NCI-H1048 (cell line): ENCODE data around the gene TOMM20.

Source experiments
- DNase-seq: peaks from one replicate; lab custom pipeline; 2025; lab: John Stamatoyannopoulos, UW

TOMM20 gene

DNA sequence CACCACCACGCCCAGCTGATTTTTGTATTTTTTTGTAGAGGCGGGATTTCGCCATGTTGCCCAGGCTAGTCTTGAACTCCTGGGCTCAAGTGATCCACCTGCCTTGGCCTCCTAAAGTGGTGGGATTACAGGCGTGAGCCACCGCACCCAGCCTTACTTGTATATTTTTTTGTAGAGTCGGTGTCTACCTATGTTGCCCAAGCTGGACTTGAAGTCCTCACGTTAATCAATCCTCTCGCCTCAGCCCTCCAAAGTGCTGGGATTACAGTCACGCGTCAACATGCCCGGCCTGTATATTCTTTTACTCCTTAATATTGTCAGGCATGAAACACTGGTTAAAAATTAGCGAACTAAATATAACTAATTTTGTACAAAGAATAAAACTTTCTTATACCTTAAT, 5.5 kb upstream of the TOMM20 start:
- DNase-seq, result no peak

- DNase-seq, result no peak
Measured at GRCh38 chr1:235133086-235133485, 4.4 kb upstream of the TOMM20 start.

- DNase-seq, result no peak
Measured at GRCh38 chr1:235131961-235132360, 3.3 kb upstream of the TOMM20 start.

DNA sequence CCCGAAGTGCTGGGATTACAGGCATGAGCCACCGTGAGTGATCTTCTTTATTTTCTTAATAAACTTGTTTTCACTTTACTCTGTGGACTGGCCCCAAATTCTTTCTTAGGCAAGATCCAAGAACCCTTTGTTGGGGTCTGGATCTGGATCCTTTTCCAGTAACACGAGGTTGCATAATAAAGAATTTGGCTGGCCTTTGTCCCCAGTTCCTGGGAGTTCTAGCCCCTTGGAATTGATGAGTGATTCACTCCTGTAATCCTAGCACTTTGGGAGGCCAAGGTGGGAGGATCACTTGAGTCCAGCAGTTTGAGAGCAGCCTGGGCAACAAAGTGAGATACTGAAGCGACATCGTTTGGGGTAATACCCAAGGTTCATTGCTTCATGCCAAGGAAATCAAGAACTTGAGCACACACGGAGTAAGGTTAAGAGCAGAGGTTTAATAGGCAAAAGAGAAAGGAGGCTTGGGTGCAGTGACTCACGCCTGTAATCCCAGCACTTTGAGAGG, 2.2 kb upstream of the TOMM20 start:
- DNase-seq, result no peak

DNA sequence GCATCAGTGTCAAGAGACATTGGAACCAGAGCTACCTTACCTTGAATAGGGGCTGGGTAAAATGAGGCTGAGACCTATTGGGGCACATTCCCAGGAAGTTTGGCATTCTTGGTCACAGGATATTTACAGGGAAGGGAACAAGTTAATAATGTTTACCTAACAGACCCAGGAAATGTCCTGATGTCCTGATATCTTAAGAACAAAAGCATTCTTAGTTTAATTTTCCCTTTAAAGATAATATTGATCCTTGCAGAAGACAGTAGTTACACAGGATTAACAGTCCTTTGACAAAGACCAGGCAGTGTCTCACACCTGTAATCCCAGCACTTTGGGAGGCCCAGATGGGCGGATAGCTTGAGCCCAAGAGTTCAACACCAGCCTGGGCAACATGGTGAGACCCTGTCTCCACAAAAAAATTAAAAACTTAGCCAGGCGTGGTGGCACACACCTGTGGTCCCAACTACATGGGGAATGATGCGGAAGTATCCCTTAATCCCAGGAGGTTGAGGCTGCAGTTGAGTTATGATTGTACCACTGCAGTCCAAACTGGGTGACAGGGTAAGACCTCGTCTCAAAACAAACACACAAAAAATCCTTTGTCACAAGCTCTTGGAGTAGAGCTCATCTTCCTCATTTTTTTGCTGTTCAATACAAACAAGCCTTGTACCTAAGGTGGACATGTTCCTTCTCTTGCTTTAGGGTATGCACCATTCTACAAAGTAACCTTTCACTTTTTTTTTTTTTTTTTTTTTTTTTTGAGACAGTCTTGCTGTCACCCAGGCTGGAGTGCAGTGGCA, 1.3 kb upstream of the TOMM20 start:
- DNase-seq, result no peak

DNA sequence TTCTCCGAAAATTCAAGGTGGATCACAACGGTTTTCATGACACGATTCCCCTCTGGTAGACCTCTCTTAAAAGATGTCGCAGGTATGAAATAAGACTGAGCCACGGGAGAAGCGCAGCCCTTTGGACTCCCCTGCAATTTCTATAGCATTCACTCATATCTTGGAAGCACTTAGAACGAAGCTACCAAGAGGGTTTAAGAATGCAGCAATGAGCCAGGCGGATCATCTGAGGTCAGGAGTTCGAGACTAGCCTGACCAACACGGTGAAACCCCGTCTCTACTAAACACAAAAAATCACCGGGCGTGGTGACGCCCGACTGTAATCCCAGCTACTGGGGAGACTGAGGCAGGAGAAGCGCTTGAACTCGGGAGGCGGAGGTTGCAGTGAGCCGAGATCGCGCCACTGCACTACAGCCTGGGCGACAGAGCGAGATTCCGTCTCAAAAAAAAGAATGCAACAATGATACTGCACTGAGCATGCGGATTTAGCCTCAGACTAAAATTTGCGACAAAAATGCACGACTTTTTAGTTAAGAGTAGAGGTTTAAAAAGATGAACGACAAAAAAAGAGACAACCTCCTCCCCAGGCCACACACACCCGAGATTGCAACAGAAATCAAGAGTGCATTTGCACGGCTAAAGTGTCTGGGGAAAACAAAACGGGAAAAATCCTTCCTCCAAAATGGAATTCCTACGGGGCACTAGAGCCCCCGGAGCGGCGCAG, 743 bp downstream of the TOMM20 start:
- DNase-seq, result no peak

DNA sequence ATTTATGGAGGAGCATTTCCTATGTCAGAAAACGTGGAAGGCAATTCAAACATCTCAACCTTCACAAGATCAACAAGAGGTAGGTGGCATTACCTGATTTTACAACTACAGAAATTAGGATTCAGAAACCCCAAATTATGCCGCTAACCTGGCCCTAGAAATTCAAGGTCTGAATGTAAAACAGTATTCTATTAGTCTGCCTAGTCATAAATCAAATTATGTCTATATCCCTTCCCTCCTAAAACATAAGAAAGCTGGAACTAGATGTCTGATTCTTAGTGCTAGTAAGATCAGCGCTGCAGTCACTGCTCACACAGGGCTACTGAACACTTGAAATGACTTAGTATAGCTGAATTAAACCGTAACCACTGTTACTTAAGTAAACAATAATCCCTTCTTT, 1.4 kb downstream of the TOMM20 start:
- DNase-seq, result no peak

DNA sequence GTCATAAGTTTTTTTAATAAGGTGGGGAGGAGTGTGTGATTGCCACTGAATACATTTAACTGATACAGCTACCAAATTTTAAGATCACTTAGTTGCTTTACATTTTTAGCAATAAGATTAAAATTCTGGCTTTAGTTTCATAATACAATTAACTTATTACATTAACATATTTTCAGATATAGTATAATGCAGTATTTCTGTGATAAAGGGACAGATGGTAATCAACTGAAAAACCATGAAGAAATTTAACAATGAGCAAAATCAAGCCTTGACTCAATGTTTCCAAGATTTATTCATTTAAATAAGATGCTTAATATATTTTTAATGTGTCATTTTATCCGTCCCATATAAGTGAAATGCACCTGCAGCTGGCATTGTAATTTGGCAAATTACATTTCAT, 4.0 kb downstream of the TOMM20 start:
- DNase-seq, result no peak

GRCh38 chr1:235124111-235124510, 4.5 kb downstream of the TOMM20 start:
- no peak for DNase-seq

DNA sequence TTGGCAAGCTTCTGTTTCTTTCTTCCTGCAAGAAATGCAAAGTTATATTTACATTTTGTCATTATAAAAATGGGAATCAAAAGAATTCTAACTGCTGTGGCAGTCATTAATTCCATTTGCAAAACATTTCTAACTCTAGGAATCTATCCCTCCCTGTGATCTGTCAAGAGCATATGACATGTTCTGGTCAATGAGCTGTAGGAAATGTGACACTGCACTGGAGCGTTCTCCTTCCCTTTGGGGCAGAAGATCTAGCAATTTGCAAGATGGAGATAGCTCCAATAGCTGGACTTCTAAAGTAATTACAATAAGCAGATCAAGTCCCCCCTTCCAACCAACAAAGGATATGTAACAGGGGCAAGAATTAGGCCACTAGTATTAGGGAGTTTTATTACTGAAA, 6.3 kb downstream of the TOMM20 start:
- no peak for DNase-seq

DNA sequence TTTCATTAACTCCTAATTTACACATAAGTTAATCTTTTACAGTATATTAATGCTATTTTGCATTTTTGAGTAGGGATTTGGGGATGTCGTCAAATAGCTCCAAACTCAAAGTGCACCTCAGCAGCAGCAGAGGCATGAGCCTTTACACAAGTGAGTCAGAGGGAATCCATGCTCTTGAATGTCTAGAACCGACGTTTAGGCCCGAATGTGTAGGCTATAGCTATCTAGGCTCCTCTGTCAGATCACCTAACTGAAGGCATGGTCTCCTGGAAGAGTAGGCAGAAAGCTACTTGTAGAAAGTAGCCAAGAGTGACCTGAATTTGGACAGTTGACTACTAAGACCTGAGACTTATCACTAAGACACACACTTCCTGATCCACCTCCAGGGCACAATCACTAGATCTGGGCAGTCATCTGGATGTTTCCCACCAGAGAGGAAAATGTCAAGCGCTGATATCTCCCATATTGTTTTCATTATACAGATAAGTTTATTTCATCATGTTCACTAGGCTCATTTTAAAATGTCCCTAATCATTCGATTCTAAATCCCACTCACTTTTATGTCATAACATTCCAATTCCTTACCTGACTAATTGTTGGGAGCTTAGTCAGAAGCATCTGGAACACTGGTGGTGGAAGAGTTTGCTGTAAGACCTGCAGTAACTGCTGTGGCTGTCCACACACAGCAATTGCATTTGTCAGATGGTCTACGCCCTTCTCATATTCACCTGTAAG, 15.3 kb downstream of the TOMM20 start:
- DNase-seq, result no peak

GRCh38 chr1:235112297-235113182, 16.1 kb downstream of the TOMM20 start:
- DNase-seq, result no peak

GRCh38 chr1:235111107-235111506, 17.5 kb downstream of the TOMM20 start:
- DNase-seq, result no peak

GRCh38 chr1:235108876-235109275, 19.8 kb downstream of the TOMM20 start:
- DNase-seq, result no peak

GRCh38 chr1:235108185-235108593, 20.4 kb downstream of the TOMM20 start:
- DNase-seq, result no peak

DNA sequence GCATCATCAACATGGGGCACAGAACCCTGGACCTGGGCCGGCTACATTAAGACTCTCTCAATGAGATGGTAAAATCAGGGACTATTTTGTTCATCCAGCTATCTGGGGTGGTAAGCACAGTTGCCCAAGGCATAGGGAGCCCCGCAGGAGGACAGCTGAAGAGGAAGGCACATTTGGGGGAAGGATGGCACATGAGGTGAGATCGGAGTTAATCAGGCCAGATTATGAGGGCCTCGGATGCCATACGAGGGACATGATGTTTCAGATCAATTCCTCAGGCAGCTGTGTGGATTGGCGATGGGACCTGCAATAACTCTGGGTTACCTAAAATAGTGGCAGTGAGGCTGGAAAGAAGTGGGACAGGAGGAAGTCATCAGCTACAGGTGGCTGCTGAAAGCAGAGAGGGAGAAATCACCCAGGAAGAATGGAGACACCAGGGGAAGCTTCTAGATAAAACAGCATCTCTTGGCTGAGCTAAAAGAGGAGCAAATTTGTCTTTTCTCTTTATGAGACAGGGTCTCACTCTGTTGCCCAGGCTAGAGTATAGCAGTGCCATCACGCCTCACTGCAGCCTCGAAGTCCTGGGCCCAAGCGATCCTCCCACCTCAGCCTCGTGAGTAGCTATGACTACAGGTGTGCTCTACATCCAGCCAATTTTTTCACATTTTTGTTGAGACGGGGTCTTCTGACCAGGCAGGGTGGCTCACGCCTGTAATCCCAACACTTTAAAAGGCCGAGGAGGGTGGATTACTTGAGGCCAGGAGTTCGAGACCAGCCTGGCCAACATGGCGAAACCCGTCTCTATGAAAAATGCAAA, 21.1 kb downstream of the TOMM20 start:
- no peak for DNase-seq

DNA sequence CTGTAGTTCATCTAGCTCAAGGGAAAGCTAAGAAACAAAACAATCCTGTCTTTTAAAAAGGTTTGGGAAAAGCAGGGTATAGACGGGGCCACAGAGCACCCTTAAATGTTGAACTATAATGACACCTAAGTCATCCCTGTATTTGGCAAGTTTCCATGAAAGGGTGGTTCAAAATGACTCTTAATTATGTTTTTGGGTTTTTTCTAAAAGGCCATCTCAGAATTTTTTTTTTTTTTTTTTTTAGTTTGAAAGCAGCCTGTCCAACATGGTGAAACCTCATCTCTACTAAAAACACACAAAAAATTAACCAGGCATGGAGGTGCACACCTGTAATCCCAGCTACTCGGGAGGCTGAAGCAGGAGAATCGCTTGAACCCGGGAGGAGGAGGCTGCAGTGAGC, 22.2 kb downstream of the TOMM20 start:
- DNase-seq, result no peak

DNA sequence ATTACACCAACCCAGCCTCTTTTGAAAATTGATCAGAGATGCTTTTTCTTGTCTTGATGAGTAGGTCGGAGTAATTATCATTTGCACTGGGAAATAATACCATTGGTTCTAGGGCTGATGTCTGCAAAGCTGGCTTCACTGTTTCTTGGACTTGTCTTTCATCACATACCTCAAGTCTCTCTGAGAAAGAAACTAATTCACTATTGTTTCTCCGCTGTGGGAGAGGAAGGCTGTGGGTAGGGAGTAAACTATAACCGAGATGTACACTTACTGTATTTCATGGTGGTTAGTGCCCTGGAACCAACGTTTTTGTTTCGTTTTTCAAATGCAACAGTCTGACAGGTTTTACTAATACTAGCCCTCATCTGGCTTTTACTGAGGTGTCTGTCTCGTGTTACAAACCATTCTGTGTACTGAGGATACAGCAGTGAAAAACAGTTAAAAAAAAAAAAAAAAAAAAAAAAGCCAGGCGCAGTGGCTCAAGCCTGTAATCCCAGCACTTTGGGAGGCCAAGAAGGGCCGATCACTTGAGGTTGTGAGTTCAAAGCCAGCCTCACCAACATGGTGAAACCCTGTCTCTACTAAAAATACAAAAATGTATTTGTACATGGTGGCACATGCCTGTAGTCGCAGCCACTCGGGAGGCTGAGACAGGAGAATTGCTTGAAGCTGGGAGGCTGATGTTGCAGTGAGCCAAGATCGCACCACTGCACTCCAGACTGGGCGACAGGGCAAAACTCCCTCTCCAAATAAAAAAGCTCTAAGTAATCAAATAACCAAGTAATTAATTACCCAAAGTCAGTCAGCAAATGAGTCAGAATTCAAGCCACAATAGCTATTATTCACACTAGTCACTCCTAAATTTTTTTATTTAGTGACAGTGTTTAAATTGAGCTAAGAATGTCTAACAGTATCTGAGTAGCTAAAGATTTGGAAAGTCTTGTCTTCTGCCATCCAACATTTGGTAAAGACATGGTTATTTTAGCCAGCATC, 23.3 kb downstream of the TOMM20 start:
- no peak for DNase-seq

GRCh38 chr1:235102993-235103411, 25.6 kb downstream of the TOMM20 start:
- DNase-seq, result no peak

DNA sequence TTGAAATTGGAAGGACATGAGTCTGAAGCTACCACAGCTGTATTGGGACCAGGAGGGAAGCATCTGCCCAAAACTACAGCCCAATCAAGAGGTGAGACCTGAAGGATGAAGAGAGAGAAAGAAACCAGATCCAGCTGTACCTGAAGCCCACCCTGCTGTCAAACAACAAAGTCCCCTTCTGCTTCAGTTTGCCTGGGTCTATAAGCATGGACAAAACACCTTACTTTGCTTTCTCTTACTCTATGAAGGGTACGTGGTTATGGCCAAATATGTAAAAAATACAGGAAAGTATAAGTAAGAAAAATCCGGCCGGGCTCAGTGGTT, 26.4 kb downstream of the TOMM20 start:
- DNase-seq, result no peak
